ENCODE measurements around the gene CLIC4.

CLIC4 gene

DNA sequence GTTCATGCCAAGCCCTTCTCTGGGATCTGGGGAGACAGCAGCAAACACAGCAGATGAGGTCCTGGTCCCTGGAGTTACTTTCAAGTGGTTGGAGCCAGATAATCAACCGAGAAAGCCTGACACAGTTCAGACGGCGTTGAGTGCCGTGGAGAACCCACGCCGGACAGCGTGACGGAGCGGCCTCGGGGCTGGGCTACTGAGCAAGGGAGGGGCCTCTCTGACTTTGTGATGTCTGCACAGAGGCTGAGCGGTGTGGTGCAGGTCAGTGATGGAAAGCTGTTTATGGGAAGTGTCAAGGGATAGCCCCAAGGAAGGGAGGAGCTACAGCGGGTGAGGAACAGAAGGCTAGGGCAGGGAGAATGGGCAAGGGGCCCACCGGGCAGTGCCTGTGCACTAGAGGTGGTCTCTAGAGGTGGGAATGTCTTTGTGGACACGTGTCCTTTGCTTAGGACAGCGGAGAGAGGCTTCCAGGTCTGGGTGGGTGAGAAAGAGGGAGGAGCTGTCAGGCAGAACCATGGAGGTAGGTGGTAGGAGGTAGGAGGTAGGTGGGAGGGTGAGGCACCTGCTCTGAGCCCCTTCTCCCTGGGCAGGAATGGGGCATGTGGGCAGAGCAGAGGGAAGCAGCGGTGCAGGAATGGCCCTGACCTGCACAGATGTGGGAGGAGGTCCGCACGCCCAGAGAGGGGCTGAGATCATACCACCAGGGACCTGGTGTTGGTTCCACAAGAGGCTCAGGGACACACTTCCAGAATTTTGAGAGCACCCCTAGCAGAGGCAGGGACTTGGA is 122.0 kb downstream of the CLIC4 start:
- TF ChIP-seq, protein P1, sequence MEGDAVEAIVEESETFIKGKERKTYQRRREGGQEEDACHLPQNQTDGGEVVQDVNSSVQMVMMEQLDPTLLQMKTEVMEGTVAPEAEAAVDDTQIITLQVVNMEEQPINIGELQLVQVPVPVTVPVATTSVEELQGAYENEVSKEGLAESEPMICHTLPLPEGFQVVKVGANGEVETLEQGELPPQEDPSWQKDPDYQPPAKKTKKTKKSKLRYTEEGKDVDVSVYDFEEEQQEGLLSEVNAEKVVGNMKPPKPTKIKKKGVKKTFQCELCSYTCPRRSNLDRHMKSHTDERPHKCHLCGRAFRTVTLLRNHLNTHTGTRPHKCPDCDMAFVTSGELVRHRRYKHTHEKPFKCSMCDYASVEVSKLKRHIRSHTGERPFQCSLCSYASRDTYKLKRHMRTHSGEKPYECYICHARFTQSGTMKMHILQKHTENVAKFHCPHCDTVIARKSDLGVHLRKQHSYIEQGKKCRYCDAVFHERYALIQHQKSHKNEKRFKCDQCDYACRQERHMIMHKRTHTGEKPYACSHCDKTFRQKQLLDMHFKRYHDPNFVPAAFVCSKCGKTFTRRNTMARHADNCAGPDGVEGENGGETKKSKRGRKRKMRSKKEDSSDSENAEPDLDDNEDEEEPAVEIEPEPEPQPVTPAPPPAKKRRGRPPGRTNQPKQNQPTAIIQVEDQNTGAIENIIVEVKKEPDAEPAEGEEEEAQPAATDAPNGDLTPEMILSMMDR (IDR thresholded peaks at IDR 0.05; ENCODE audit: low read depth, low read length, missing control alignments): no peak
- no peak for DNase-seq (ENCODE audit: extremely low read depth, low read depth)
- no peak overlapping the region for H3K4me3 ChIP-seq (replicated peaks; ENCODE audit: low read depth, low read length)

DNA sequence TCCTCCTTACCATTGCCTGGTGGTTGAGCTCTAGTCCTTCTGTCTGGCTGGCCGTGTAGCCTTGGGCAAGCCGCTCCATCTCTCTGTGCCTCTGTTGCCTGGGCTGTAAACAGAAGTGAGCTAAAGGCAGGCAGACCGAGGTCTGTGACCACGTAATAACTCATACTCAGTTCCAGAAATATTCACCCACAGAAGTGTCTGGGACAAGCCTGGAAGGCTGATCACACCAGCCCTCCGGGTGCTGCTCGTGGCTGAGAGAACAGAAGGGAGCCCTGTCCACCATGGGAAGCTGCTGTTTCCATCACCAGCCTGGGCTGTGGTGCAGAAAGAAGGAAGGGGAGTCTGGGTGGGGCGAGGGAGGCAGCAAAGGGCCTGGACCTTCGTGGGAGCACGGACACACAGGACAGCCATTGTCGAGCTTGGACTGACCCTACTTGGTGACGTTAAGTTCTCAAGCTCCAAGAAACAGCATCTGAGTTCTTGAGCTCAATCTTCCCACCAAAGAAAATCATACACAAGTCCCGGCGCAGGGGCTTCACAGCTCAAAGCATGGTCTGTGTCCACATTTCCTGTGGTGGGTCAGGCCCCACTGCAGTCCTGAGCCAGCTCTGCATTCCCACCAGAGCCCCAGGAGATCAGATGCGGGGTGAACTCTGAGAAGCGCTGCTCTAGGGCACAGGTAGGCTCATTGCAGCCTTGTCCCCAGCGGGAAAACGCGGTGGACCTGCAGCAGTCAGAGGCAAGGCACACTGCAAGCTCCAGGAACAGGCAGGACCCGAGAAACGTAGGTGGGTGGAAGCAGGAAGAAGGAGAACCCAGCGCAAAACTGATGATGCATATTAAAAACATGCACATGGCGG is 123.0 kb downstream of the CLIC4 start:
- no peak overlapping the region for H3K4me3 ChIP-seq (replicated peaks; ENCODE audit: low read depth, low read length)
- DNase-seq (ENCODE audit: extremely low read depth, low read depth): no peak
- TF ChIP-seq, protein P1 (IDR thresholded peaks at IDR 0.05; ENCODE audit: low read depth, low read length, missing control alignments): no peak

DNA sequence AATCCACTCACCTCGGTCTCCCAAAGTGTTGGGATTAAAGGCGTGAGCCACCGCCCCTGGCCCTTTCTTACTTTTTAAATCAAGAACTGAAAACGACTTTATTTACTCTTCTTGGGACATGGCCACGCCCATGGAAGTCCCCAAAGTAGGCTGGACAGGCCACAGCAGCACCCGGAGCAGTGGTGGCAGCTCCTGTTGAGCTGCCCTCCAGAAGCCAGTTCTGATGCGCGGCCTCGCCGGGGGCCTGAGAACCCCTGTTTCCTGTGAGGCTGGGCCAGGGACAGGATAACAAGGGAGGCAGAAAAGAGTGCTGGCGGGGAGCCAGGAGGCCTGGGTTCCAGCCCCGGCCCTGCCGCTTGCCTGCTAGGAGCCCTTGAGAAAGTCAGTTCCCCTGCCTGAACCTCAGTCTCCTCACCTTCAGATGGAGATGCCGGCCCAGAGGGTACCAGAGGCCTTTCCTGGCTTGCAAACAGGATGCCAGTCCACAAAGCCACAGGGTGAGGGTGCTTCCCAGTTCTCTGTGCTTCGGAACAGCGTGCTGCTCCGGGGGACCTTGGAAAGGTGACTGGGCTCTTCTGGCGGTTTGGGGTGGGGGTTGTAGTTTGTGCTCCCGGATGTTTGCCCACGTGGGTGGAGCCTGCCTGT is 125.4 kb downstream of the CLIC4 start:
- TF ChIP-seq, protein P1 (IDR thresholded peaks at IDR 0.05; ENCODE audit: low read depth, low read length, missing control alignments): no peak
- no peak overlapping the region for H3K4me3 ChIP-seq (replicated peaks; ENCODE audit: low read depth, low read length)
- no peak for DNase-seq (ENCODE audit: extremely low read depth, low read depth)

DNA sequence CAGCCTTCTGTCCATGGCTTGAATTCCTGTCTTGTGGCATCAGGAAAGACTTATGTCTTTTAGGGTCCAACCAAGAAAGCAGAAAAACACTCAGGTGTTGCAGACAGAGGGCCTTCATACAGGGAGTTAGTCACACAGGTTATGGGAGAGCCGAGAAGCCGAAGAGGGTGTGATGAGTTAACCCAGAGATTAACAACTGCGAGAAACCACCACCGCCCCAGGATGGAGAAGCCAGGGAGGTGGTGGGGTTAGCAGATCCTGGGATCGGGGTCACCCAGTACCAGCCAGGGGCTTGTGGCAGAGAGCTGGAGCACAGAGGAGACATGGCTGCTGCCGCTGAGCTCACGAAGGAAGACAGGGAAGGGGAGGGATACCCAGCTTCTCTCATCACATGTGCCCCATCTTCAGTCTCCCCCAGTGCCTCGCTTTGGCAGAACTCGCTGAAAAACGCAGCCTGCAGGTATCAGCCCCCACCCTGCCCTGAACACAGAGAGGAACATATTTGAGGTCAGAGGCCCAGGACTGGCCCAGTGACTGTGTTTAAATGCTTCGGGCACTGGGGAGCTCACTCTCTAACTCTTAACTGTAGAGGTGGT is 126.2 kb downstream of the CLIC4 start:
- no peak overlapping the region for H3K4me3 ChIP-seq (replicated peaks; ENCODE audit: low read depth, low read length)
- TF ChIP-seq, protein P1 (IDR thresholded peaks at IDR 0.05; ENCODE audit: low read depth, low read length, missing control alignments): no peak
- DNase-seq (ENCODE audit: extremely low read depth, low read depth): no peak

DNA sequence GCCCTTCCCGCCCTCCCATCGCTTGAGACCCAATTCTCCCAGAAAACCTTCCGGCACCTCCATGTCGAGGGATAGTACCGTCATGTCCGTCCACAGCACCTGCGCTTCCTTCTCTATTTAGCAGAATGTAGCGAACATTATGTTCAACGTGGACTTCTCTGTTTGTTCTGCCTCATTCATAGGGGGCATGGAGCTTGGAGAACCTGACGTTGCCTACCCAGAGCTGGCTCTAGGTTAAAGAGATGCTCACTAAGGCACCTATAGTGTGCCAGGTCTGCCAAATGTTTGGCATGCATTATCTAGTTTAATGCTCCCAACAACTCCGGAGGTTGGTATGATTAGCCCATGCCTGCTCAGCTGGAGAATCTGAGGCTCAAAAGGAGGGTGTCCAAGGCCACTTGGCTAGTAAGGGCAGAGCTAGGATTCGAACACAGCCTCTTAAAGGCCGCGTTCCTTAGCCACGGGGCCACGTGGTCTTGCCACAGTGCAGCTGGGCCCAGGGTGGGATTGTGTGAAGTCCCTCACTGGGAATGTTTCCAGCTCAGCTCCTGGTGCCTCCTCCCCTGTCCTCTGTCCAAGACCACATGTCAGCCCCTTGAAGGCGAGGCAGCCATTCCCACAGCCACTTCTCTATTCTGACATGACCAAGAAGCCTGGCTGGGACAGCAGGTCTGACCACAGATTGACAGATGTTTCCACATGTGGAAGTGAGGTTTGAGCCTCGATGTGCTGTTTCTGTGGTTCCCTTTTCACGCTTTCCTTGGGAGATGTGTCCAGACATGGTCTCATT is 127.0 kb downstream of the CLIC4 start:
- no peak for DNase-seq (ENCODE audit: extremely low read depth, low read depth)
- H3K4me3 ChIP-seq (replicated peaks; ENCODE audit: low read depth, low read length): no peak overlapping the region
- TF ChIP-seq, protein P1 (IDR thresholded peaks at IDR 0.05; ENCODE audit: low read depth, low read length, missing control alignments): no peak

DNA sequence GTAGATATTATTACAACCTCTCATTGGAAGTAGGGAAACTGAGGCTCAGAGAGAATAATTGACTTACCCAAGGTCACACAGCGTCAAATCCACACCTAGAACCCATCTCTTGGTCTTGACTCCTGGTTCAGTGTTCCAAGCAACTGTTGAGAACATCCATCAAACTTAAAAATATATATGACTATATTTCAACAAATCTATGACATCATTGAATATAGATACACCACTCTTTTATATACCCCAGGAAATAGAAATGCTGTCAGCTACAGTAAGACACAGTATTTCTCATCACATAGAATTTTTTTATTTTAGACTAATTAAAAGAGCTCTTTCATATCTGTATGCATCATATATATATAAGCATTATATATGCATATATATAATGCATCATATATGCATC is 127.9 kb downstream of the CLIC4 start:
- DNase-seq (ENCODE audit: extremely low read depth, low read depth): no peak
- TF ChIP-seq, protein P1 (IDR thresholded peaks at IDR 0.05; ENCODE audit: low read depth, low read length, missing control alignments): no peak
- no peak overlapping the region for H3K4me3 ChIP-seq (replicated peaks; ENCODE audit: low read depth, low read length)

Data from HFF-Myc (cell line).